ENCODE measurements around the gene ZBTB5.

DNA sequence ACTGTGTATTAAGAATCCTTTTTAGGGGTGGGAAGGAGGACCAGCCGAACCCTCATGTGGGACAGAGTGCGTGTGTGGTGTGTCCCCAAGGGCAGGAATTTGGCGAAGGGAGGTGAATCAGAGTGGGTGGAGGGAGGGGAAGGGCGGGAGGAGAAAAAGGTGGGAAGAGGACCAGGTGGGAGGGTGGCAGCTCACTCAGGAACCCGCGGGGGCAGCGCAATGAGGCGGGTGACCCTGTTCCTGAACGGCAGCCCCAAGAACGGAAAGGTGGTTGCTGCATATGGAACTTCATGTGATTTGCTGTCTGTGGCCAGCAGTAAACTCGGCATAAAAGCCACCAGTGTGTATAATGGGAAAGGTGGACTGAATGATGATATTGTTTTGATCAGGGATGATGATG, 11.7 kb upstream of the ZBTB5 start:
- no peak for TF ChIP-seq POLR2A (IDR thresholded peaks at IDR 0.05; ENCODE audit: low read length)
- TF ChIP-seq, protein P1, sequence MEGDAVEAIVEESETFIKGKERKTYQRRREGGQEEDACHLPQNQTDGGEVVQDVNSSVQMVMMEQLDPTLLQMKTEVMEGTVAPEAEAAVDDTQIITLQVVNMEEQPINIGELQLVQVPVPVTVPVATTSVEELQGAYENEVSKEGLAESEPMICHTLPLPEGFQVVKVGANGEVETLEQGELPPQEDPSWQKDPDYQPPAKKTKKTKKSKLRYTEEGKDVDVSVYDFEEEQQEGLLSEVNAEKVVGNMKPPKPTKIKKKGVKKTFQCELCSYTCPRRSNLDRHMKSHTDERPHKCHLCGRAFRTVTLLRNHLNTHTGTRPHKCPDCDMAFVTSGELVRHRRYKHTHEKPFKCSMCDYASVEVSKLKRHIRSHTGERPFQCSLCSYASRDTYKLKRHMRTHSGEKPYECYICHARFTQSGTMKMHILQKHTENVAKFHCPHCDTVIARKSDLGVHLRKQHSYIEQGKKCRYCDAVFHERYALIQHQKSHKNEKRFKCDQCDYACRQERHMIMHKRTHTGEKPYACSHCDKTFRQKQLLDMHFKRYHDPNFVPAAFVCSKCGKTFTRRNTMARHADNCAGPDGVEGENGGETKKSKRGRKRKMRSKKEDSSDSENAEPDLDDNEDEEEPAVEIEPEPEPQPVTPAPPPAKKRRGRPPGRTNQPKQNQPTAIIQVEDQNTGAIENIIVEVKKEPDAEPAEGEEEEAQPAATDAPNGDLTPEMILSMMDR (IDR thresholded peaks at IDR 0.05), result no peak
- TF ChIP-seq CEBPB (IDR thresholded peaks at IDR 0.05), result no peak
- TF ChIP-seq JUN (IDR thresholded peaks at IDR 0.05), result no peak

Measured in A549 (cell line).